ENCODE data around the gene OSBP2.
A peak's percentile ranks its signal among the peaks of the same experiment; 100 is the strongest.

Gene OSBP2

DNA sequence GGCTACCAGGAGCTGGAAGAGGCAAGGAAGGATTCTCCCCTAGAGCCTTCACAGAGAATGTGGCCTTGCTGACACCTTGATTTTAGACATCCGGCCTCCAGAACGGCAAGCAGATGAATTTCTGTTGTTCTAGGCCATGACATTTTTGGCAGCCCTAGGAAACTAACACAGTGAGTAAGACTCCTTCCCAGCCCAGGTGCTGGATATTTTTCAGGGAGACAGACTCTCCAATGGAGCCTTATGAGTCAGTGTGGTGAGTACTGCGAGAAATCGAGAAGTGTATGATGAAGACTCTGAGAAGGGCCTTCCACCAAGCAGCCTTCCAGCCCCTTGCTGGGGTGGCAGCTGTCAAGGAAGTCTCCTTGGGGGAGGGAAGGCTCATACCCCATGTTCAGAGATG lies 114.4 kb downstream of the OSBP2 start:
- no peak for DNase-seq (ENCODE audit: low read depth in 2 of 2)

DNA sequence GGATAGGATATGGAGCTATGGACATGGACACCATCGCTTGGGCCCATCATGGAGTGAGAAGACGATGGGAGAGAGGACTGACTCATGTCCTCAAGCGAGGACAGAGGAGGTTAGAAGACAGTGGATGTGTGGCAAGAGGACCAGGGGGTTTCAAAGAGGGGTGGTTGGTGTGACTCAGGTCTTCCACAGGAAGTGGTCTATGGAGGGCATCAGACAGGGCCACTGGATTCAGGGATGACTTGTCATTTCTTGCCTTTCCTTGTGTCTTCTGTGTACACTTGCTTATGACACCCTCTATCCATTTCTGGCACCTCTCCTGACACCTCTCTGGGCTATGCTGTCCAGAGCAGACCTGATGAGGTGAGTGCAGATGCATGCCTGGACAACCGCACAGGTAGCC lies 115.4 kb downstream of the OSBP2 start:
- DNase-seq (ENCODE audit: low read depth in 2 of 2) = no peak

DNA sequence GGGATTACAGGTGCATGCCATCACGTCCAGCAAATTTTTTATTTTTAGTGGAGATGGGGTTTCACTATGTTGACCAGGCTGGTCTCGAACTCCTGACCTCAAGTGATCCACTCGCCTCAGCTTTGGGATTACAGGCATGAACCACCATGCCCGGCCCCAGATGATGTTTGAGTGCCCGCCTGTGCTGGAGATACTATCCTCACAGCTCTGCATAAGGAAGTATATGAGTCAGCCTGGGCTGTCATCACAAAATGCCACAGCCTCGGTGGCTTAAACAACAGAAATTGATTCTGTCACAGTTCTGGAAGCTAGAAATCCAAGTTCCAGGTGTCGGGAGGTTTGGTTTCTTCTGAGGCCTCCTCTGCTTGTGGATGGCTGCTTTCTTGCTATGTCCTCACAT lies 119.3 kb downstream of the OSBP2 start:
- DNase-seq (ENCODE audit: low read depth in 2 of 2) = no peak

DNA sequence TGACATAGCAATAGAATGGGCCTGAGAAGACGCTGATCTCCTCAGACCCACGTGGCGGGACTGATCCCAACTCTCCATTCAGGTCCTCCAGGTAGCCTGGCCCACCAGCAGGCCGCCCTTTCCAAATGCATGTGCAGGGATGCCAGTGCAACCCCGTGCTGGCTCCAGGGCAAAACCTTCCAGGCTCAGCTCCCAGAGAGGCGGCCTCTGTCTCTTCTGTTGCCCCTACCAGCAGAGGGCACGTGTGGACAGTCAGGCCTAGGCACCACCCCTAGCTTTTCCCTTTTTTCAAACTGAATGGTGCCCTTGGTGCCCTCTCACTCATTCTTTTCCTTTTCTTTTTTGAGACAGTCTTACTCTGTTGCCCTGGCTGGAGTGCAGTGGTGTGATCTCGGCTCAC lies 121.7 kb downstream of the OSBP2 start:
- no peak for DNase-seq (ENCODE audit: low read depth in 2 of 2)

DNA sequence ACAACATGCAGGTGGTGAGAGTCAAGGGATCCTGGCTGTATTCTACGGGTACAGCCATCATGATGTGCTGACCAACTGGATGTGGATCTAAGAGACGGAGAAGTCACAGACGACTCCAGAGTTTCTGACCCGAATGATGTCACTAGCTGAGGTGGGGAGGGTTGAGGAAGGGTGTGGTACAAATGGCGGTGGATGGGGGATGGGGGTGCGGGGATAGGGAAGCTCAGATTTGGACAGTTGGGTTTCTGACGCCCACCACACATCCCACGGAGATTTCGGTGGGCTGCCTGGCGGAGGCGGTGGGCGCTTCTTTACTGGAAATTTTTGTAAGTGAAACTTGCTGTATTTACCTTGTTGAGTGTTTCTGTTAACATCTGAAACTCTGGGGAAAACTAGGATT lies 126.7 kb downstream of the OSBP2 start:
- no peak for DNase-seq (ENCODE audit: low read depth in 2 of 2)

DNA sequence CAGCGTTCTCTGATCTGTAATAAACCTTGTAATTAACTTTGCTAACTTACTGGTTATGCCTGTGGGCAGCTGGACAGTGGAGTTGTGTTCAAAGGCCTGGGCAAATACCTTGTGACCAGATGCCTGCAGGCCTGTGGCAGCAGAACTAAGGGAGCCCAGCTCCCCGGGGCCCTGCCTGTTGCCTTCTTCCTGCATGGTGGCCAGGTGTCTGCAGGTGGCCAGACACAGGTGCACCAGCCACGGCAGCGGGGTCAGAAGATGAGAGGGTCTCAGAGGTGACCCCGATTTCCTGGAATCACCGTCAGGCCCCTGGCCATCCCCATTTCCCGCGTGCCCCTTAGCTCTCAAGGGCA lies 127.2 kb downstream of the OSBP2 start:
- no peak for DNase-seq (ENCODE audit: low read depth in 2 of 2)

DNA sequence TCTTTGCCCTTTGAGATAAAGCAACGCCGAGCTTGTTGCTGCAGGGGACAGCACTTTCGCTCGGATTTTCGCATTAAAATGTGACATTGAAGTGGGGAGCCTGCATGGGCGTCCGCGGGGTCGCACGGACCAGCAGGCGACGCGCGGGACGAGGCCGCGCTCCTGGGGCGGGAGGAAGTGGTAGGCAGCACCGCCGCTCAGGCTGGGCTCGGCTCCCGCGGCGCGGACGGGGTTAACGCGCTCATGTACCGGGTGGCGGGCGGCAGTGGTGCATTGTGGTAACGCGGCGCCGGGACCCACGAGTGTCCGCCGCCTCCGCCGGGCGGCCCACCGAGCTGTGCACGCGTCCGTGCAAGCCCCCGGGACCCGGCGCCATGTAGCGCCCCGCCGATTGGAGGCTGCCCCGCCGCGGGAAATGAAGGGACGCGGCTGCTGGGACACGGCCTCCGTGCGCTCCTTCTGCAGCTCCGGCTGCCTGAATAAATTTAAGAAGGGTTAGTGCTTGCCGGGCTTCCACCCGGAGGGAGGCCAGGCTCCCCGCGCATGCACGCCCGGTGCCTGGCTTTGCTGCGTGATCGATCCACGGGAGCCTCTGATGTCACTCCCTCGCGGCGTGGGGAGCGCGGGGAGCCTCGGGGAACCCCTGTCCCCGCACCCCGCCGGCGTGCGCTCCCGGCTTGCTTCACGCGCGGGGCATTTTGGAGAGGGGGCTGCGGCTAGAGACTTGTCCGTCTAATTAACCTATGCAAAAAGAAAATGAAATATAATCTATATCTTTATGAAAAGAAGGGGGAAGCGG lies 127.7 kb downstream of the OSBP2 start:
- DNase-seq (ENCODE audit: low read depth in 2 of 2) = no peak

DNA sequence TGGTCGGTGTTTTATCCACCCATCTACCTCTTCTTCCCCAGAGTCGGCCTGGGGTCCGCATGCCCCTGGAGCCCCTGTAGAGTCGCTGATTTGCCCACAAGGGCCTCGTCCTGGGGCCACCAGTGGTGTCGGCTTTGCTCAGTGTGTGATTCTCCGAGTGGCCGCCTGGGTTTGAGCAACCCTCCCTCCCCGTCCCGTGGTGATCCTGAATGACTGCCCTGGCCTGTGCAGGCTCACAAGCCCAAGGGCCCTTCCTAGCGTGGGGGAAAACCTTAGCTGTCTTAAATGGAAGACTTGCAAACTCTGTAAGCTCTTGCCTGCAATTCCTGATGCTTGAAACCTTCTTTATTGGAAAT lies 128.3 kb downstream of the OSBP2 start:
- DNase-seq (ENCODE audit: low read depth in 2 of 2) = no peak

DNA sequence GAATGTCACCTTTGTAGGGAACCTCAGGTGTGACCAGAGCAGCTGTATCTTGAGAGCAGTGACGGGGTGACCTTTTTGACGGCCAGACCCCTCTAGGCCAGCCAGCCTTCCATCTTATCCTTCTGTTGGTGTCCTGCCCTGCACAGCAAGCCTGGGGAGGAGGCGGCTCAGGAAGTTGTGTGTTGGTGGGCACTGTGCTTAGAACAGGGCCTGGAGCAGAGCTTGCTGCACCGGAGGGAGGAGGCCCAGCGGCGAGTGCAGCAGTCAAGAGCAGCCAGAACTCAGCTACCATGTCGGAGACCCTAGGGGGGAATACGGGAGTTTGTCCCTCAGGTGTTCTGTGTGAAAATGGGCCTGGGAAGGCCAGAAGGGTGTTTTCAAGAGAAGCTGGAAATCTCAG lies 129.4 kb downstream of the OSBP2 start:
- DNase-seq (ENCODE audit: low read depth in 2 of 2) = no peak

DNA sequence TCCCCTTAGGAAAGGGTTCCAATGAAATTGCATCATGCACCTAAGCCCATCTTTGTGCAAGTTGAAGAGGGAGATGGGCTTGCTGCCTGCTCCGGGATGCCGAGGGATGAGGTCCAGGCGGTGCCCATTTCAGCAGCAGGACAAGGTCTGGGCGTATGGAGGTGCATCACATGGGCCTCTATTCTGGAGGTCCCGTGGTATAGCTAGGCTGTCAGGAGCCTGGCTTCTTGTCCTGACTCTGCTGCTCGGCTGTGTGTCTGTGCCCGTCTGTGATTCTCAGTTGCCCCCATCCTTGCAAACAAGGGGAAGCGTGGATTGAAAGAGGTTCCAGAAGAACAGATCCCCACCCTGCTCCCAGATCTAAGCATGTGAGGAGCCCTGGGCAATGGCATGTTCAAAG lies 130.0 kb downstream of the OSBP2 start:
- no peak for DNase-seq (ENCODE audit: low read depth in 2 of 2)

DNA sequence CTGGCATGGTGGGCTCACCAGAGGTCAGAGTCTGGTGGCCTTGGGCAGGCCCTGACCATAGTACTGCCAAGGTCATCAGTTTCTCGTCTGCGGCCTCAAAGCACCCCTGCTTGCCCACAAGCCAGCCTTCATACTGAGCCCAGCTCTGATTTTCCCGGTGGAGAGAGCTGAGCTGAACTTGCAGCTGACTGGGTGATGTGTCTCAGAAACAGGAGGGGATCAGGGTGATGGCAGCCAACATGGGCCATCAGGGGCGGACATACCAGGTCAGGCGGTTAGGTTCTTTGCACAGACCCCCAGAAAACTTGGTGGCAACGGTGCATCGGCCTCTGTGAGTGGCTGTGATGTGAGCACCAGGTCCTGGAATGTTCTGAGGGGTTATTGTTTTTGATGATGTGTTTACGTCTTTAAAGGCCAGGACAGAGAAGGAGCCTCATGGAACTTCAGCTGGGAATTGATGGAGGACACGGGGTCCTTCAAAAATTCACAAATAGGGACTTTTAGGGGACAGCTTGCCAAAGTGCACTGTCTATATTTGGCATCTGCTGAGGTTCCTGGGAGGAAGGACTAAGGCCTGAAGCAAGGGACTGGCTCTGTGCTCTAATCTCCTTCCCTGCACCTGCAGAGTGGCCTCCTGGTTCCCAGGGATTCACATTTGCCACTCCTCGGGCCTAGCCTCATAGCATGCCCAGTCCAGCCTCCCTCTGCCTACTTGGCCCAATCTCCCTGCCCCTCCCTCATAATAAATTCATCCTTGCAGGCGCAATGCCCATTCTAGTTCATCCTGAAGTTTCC lies 131.2 kb downstream of the OSBP2 start:
- no peak for DNase-seq (ENCODE audit: low read depth in 2 of 2)

DNA sequence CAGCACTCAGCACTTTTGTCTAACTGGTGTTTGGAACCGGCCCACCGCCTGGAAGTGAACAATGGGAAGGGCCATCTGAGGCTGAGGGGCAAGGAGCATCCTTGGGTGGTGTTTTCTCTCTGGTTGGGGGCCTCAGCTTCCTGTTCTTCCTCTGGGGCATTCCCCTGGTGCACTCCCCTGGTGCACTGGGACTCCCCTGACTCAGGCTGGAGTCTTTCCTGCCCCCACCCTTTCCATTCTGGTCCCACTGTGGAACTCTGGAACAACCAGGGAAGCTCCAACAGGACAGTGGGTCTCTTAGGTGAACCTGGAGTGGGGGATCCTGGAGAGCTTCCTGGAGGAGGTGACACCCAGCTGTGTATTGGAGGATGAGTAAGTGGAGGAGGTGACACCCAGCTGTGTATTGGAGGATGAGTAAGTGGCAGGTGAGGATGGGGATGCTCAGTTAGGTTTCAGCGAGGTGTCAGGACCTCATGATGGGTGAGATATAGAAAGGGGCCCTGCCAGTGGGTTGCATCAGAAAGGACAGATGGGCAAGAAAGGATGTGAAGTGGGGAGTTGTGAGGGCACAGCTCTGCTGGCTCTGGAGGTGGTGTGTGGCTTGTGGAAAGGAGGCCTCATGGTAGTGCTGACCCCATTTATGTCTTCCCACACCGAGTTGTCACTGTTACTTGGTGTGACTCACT lies 132.1 kb downstream of the OSBP2 start:
- no peak for DNase-seq (ENCODE audit: low read depth in 2 of 2)

DNA sequence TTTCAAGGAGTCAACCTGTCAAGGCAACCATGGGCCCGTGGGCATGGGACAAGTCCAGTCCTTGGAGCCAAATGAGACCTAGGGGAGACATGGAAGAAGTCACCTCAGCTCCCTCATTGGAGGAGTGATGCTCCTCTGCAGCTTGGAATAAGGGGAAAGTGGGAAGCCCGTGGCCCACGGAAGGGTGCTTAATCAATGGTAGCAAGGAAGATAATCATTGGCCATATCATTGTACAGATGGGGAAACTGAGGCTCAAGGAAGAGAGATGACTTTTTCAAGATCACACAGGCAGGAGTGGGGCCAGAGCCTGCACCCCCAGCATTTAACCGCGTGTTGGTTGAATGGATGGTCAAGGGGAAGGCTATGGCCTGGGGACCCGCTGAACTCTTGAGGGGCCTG lies 133.0 kb downstream of the OSBP2 start:
- no peak for DNase-seq (ENCODE audit: low read depth in 2 of 2)

DNA sequence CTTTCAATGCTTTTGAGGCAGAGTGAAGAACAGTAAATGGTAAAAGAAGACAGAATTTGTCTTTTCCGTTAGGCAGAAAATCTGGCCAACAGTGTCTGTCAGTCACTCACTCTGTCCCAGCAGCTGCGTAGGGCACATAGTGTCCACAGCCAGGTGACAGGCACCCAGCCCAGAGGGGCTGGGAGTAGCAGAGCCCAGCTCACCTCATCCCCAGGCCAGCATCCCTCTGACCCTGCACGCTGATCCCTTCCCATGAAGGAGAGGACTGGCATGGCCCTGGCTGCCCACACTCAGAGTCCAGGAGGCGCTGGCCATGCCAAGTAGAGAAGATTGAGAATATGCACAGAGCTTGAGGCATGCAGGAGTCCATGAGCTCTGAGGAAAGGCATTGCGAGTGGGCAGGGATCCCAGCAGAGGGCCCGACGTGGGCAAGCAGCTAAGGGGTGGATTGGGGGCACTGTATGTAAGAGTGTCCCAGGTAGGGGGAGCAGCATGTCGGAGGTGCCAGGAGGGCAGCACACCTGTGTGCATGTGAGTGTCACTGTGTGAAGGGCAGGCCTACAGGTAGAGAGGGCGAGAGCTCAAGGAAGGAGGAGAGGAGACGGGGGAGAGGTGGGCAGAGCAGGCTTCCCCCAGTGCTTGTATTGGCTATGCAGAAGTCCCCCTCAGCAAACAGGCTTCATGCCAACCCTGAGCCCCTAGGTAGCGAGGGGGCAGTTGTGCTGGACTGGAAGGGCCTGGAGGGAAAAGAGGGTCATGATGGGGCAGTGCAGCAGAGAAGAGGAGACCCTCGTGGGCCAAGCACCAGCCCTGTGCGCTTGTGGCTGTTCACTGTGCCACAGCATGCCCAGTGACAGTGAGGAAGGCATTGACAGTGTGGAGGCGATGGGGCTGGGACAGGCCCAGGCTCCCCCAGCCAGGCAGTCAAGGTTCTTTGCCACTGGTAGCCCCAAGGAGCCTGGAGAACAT lies 133.8 kb downstream of the OSBP2 start:
- no peak for DNase-seq (ENCODE audit: low read depth in 2 of 2)

DNA sequence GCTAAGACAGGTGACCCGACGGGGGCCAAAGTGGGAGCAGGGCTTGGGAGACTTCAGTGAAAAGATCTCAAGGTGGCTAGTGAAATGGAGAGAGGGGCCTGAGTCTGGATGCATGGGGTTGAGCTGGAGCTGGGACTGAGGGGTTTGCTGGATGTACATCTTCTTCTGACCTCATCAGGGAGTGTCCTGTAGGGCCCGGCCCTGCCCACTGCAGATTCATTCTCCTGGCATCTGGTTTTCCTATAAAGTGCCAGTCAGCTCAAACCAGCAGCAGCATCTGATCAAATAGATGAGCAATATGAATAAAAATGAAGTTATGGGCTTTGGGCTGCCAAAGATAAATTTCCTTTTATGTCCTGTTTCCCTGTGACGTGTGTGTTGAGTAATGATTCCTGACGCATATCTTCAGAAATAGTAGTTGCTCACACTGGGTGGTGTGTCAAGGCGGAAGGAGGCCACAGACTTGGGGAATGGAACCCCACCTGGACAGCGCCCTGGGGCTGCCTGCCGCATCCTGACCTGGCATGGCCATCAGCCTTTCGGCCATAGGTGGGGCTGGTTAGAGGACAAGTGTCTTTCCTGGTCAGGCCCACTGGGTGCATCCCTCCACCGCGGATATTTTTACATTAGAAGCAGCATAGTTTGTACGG lies 135.4 kb downstream of the OSBP2 start:
- peak; percentile 75 to 79 for DNase-seq (ENCODE audit: low read depth in 2 of 2)

DNA sequence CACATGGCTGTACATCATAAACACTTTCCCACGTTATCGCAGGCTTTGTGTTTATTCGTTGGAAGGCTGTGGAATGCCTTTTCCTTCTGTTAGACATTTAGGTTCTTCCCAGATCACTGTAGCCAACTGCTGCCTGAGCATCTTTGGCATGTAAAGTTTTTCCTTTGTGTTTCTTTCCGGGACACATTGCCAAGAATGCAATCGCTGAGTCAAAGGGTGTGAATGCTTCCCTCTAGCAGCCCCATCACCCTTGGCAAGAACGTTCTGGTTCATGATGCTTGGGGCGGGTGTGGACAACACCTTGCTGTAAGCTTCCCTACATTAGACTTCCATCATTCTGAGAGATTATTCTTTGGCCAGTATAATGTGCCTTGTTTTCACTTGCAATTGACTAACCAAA lies 136.2 kb downstream of the OSBP2 start:
- peak; percentile 71 to 75 for DNase-seq (ENCODE audit: low read depth in 2 of 2)

DNA sequence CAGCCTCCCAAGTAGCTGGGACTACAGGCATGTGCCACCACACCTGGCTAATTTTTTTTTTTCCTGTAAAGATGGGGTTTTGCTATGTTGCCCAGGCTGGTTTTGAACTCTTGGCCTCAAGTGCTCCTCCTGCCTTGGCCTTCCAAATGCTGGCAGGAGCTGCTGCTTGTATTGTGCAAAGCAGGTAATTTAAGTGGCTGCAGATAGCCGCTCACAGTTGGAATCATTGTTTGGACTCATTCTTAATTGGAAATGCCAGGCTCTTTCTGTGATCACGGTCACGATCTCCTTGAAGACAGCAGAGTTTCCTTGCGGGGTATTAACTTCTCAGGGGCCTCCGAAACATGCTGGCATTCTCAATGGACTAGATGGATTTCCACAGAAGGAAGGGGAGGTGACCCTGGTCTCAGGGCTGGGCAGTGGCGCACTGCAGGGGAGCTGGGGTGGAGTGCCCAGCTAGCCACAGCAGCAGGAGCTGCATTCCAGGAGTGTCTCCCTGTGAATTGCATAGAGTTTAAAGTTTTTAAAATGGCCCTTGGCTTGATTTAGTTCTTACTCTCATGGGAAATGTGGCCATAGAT lies 137.8 kb downstream of the OSBP2 start:
- DNase-seq (ENCODE audit: low read depth in 2 of 2) = no peak

DNA sequence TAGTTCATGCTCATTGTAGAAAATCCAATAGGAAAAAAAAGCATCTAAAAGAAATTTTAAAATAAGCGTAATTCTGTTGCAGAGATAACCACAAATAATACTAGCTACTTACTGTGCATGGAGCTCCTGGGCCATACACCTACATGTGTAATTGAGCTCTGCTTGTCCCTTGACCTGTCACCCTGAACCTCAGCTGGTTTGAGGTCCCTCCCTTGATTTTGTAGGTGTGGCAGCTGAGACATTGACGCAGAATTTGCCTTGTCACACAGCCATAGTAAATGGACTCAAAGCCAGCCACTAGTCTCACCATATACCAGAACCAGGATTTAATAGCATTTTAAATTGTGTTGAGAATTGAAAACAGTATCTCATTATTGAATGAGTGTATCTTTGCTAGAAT lies 138.6 kb downstream of the OSBP2 start:
- DNase-seq (ENCODE audit: low read depth in 2 of 2) = no peak

DNA sequence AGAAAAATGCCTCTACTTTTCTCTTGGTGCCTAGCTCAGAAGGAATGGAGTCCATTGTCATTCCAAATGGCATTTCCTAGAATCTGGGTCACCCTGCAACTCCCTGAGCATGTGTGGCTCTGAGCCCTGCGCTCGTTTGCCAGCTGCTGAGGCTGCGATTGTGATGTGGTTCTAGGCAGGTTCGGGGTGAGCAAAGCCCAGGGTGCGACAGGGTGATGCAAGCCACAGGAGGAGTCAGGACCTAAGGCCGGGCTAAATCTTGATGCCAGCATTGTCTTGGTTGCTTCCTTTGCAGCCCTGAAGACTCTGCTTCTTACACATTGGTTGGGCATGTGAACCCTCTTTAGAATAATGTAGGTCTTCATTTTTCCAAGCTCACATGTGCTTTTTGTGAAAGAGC lies 142.9 kb downstream of the OSBP2 start:
- no peak for DNase-seq (ENCODE audit: low read depth in 2 of 2)

DNA sequence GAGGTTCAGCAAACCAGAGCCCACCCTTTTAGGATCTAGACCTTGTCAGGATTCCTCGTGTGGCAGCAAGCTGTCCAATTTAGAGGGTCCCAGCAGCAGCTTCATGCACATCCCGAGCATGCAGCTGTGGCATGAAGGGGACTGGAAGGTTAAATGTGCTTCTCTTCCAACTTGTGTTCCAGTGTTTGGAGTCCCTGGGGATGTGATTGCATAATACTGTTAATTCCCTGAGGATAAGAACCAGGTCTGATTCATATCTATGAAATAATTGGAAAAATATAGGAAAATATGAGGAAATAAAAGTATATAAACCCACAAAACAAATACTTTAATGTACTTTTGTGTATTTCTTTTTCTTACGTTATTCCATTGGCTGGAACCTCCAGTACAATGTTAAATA lies 143.4 kb downstream of the OSBP2 start:
- DNase-seq (ENCODE audit: low read depth in 2 of 2) = no peak

DNA sequence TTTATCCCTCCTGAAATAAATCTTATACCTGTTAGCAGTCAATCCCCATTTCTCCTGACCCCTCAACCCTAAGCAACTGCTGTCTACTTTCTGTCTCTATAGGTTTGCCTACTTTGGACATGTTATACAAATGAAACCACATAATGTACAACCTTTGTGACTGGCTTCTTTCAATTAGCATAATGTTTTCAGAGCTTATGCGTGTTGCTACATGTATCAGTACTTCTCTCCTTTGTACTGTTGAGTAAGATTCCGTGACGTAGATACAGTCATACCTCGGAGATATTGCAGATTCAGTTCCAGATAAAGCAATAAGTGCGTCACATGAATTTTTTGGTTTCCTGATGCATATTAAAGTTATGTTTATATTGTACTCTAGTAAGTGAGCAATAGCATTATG lies 146.6 kb downstream of the OSBP2 start:
- no peak for DNase-seq (ENCODE audit: low read depth in 2 of 2)

Measured in fibroblast of skin of left quadriceps (primary cell).